H9 (cell line): Measurements from ENCODE around the gene CCDC51. TPM values are rescaled to one million over a fixed set of nuclear protein-coding genes. Genes with fewer than 3 reads are reported as not detected.

Experiments
- DNase-seq: peaks from one replicate; pipeline ENCODE4 v3.0.0-alpha.2; 2017
- H2AFZ ChIP-seq: one replicate; pipeline ENCODE4 v1.6.1; 2013; ENCODE audit warnings: mild to moderate bottlenecking, low read length, control low read depth, moderate library complexity
- H2AK5ac ChIP-seq: 2 replicates; pipeline ENCODE4 v1.6.1; 2013; ENCODE audit warnings: low read length, control low read depth, mixed read lengths; ENCODE audit not compliant: insufficient read length
- H2BK120ac ChIP-seq: one replicate; pipeline ENCODE4 v1.6.1; 2013; ENCODE audit warnings: low read depth, mild to moderate bottlenecking, low read length, control low read depth, inconsistent platforms; ENCODE audit not compliant: poor library complexity, severe bottlenecking
- H2BK12ac ChIP-seq: 2 replicates; pipeline ENCODE4 v1.6.1; 2013; ENCODE audit warnings: low read length, control low read depth, mixed read lengths, low read depth; ENCODE audit not compliant: insufficient read length
- H2BK15ac ChIP-seq: 2 replicates; pipeline ENCODE4 v1.6.1; 2013; ENCODE audit warnings: low read depth, low read length, control low read depth
- H2BK20ac ChIP-seq: one replicate; pipeline ENCODE4 v1.6.1; 2013; ENCODE audit warnings: low read depth, mild to moderate bottlenecking, low read length, control low read depth, inconsistent platforms; ENCODE audit not compliant: poor library complexity, severe bottlenecking
- H2BK5ac ChIP-seq: 2 replicates; pipeline ENCODE4 v1.6.1; 2013; ENCODE audit warnings: low read length, control low read depth, mixed read lengths; ENCODE audit not compliant: insufficient read length
- H3K14ac ChIP-seq: 2 replicates; pipeline ENCODE4 v1.6.1; 2013; ENCODE audit warnings: low read length, control low read depth; ENCODE audit not compliant: insufficient read depth
- H3K18ac ChIP-seq: 2 replicates; pipeline ENCODE4 v1.6.1; 2013; ENCODE audit warnings: low read depth, mild to moderate bottlenecking, mixed read lengths, low read length, control low read depth; ENCODE audit not compliant: insufficient read length
- H3K23ac ChIP-seq: 2 replicates; pipeline ENCODE4 v1.6.1; 2013; ENCODE audit warnings: low read length, control low read depth, mixed read lengths, low read depth; ENCODE audit not compliant: insufficient read length
- H3K23me2 ChIP-seq: 2 replicates; pipeline ENCODE4 v1.6.1; 2013; ENCODE audit warnings: low read depth, mild to moderate bottlenecking, mixed read lengths, low read length, control low read depth; ENCODE audit not compliant: insufficient read length, poor library complexity, severe bottlenecking
- H3K27ac ChIP-seq: 2 replicates; pipeline ENCODE4 v1.5.1; 2013; ENCODE audit warnings: low read length, control low read depth, mixed read lengths, low read depth; ENCODE audit not compliant: insufficient read length
- H3K27me3 ChIP-seq: 2 replicates; pipeline ENCODE4 v1.6.1; 2013; ENCODE audit warnings: low read length, control low read depth, inconsistent platforms; ENCODE audit not compliant: insufficient read depth
- H3K4ac ChIP-seq: 2 replicates; pipeline ENCODE4 v1.6.1; 2013; ENCODE audit warnings: low read depth, mild to moderate bottlenecking, control low read depth, inconsistent platforms, low read length, moderate library complexity
- H3K4me1 ChIP-seq: 2 replicates; pipeline ENCODE4 v1.6.1; 2013; ENCODE audit warnings: low read length, control low read depth, inconsistent platforms; ENCODE audit not compliant: insufficient read depth
- H3K4me2 ChIP-seq: 2 replicates; pipeline ENCODE4 v1.6.1; 2013; ENCODE audit warnings: low read length, control low read depth, mixed read lengths; ENCODE audit not compliant: insufficient read length, insufficient read depth
- H3K56ac ChIP-seq: 2 replicates; pipeline ENCODE4 v1.6.1; 2013; ENCODE audit warnings: low read depth, mild to moderate bottlenecking, mixed read lengths, low read length, control low read depth; ENCODE audit not compliant: insufficient read length
- H3K79me1 ChIP-seq: 2 replicates; pipeline ENCODE4 v1.6.1; 2013; ENCODE audit warnings: low read depth, mild to moderate bottlenecking, moderate library complexity, low read length, control low read depth, inconsistent platforms; ENCODE audit not compliant: insufficient read depth, poor library complexity, severe bottlenecking
- H3K79me2 ChIP-seq: 2 replicates; pipeline ENCODE4 v1.6.1; 2013; ENCODE audit warnings: low read length, control low read depth, inconsistent platforms; ENCODE audit not compliant: insufficient read depth
- H3K9ac ChIP-seq: 2 replicates; pipeline ENCODE4 v1.6.1; 2013; ENCODE audit warnings: low read length, control low read depth, mixed read lengths; ENCODE audit not compliant: insufficient read length; ENCODE audit errors: extremely low read depth
- H3K9me3 ChIP-seq: one replicate; pipeline ENCODE4 v1.6.1; 2013; ENCODE audit warnings: low read depth, low read length, inconsistent platforms; ENCODE audit not compliant: control insufficient read depth
- H3T11ph ChIP-seq: one replicate; pipeline ENCODE4 v1.6.1; 2013; ENCODE audit warnings: mild to moderate bottlenecking, low read length, control low read depth, inconsistent platforms
- H4K20me1 ChIP-seq: one replicate; pipeline ENCODE4 v1.6.1; 2013; ENCODE audit not compliant: control insufficient read depth, insufficient read length, insufficient read depth
- H4K5ac ChIP-seq: 2 replicates; pipeline ENCODE4 v1.6.1; 2013; ENCODE audit warnings: low read depth, mild to moderate bottlenecking, mixed read lengths, low read length, control low read depth; ENCODE audit not compliant: insufficient read length
- H4K8ac ChIP-seq: replicated peaks from 2 replicates; pipeline ENCODE4 v1.6.1; 2013; ENCODE audit warnings: low read length, control low read depth, mixed read lengths, low read depth; ENCODE audit not compliant: insufficient read length
- H4K91ac ChIP-seq: 2 replicates; pipeline ENCODE4 v1.6.1; 2013; ENCODE audit warnings: low read depth, mild to moderate bottlenecking, moderate library complexity, mixed read lengths, low read length, control low read depth; ENCODE audit not compliant: insufficient read length
- H3K27ac Mint-ChIP-seq, 3 experiments: 2 replicates in 2 of 3; 3 replicates in 1 of 3; pipeline ENCODE4 v1.8.0; 2020 to 2021; ENCODE audit warnings: mixed read lengths in 3 of 3, mild to moderate bottlenecking in 1 of 3, moderate library complexity in 1 of 3
- H3K27me3 Mint-ChIP-seq: 2 replicates; pipeline ENCODE4 v1.8.0; 2021; ENCODE audit warnings: low read depth, mild to moderate bottlenecking, moderate library complexity, mixed read lengths
- H3K36me3 Mint-ChIP-seq, 3 experiments: 2 replicates in 2 of 3; 3 replicates in 1 of 3; pipeline ENCODE4 v1.8.0; 2020 to 2021; ENCODE audit warnings: low read depth in 3 of 3, mixed read lengths in 3 of 3; ENCODE audit not compliant: insufficient read depth in 1 of 3
- H3K4me1 Mint-ChIP-seq, 2 experiments: 2 replicates each; pipeline ENCODE4 v1.8.0; 2020; ENCODE audit warnings: mixed read lengths in 2 of 2
- H3K4me3 Mint-ChIP-seq, 2 experiments: 2 replicates in 1 of 2; 3 replicates in 1 of 2; pipeline ENCODE4 v1.8.0; 2020 to 2021; ENCODE audit warnings: mild to moderate bottlenecking in 2 of 2, mixed read lengths in 2 of 2, moderate library complexity in 1 of 2
- H3K9me3 Mint-ChIP-seq, 2 experiments: 2 replicates in 1 of 2; 3 replicates in 1 of 2; pipeline ENCODE4 v1.8.0; 2020; ENCODE audit warnings: mild to moderate bottlenecking in 2 of 2, mixed read lengths in 2 of 2, moderate library complexity in 1 of 2
- CTCF ChIP-seq: fragments of 200-600 bp; sonication (generic); conservative IDR thresholded peaks from 3 replicates; pipeline ENCODE4 v1.8.0; 2021; ENCODE audit warnings: antibody characterized with exemption, mild to moderate bottlenecking
- WGBS: extraction: QIAGEN DNeasy Blood & Tissue Kit; methylation state at CpG from one replicate; pipeline ENCODE4 v1.1.7; 2013; ENCODE audit warnings: missing lambda C conversion rate, low lambda C conversion rate, mixed read lengths; ENCODE audit not compliant: insufficient read length; ENCODE audit errors: extremely low coverage; 5-methylcytosine and 5-hydroxymethylcytosine counted together
- total RNA-seq: library from RNA; stranded (reverse); gene quantifications from 2 replicates; pipeline ENCODE4 v1.2.1, GENCODE V29; 2021

The CCDC51 gene
- total RNA-seq, 1 experiment from 2014 or later, result 20.0 TPM

- H2BK20ac ChIP-seq, result no peak overlapping the region
- H4K91ac ChIP-seq, result no peak overlapping the region
- H2BK5ac ChIP-seq, result no peak overlapping the region
- H3K79me1 ChIP-seq, result peaks cover 5% of the 10 kb centered on the region
- H2BK12ac ChIP-seq, result no peak overlapping the region
- H3K4me3 Mint-ChIP-seq, result peak overlapping the region; percentile 91 to 94
- no peak overlapping the region for H3K56ac ChIP-seq
- H2AFZ ChIP-seq, result no peak overlapping the region
- no peaks in the 10 kb centered on the region for H4K20me1 ChIP-seq
- peak overlapping the region in 1 of 3 experiments; percentile 52; a peak in 1 of 7 replicates for H3K27ac Mint-ChIP-seq
- peaks cover 28 to 29% of the 10 kb centered on the region in 2 experiments for H3K4me1 Mint-ChIP-seq
- no CpG with 5 or more reads among the region's 6 CpGs for whole genome bisulfite sequencing
- no peak overlapping the region for H2AK5ac ChIP-seq
- peaks cover 18 to 43% (median 26%) of the 10 kb centered on the region in 3 experiments; a peak in 6 of 7 replicates for H3K36me3 Mint-ChIP-seq
- no peak for DNase-seq
- H2BK120ac ChIP-seq, result no peak overlapping the region
- no peak overlapping the region for H3K27ac ChIP-seq
- H3K27me3 Mint-ChIP-seq, result no peaks in the 10 kb centered on the region
- no peak overlapping the region for H4K8ac ChIP-seq
- H3K4me1 ChIP-seq, result no peaks in the 10 kb centered on the region
- no peak overlapping the region for H4K5ac ChIP-seq
- H3K18ac ChIP-seq, result no peak overlapping the region
- H3K79me2 ChIP-seq, result peaks cover 5% of the 10 kb centered on the region; the same call in 1 of the 2 replicates
- H3K9ac ChIP-seq, result no peak overlapping the region
- H3T11ph ChIP-seq, result no peak overlapping the region
- peaks cover 14% of the 10 kb centered on the region for H3K23me2 ChIP-seq
- TF ChIP-seq CTCF, result no peak
- no peak overlapping the region for H3K23ac ChIP-seq
- H3K9me3 Mint-ChIP-seq, result no peaks in the 10 kb centered on the region
- H3K9me3 ChIP-seq, result no peaks in the 10 kb centered on the region
- H3K4ac ChIP-seq, result no peak overlapping the region
- H3K14ac ChIP-seq, result no peak overlapping the region
- no peak overlapping the region for H2BK15ac ChIP-seq
- H3K27me3 ChIP-seq, result no peaks in the 10 kb centered on the region
- peak overlapping the region; percentile 72 for H3K4me2 ChIP-seq
Observed at GRCh38 chr3:48445277-48445882, 5.5 kb upstream of the CCDC51 start.
